ENCODE results near the gene ZNF407.

Gene ZNF407

GRCh38 chr18:74625157-74625556 lies 27.5 kb downstream of the ZNF407 start:
- DNase-seq (ENCODE audit: low read depth in 1 of 2, low spot score in 1 of 2), result no peak

DNA sequence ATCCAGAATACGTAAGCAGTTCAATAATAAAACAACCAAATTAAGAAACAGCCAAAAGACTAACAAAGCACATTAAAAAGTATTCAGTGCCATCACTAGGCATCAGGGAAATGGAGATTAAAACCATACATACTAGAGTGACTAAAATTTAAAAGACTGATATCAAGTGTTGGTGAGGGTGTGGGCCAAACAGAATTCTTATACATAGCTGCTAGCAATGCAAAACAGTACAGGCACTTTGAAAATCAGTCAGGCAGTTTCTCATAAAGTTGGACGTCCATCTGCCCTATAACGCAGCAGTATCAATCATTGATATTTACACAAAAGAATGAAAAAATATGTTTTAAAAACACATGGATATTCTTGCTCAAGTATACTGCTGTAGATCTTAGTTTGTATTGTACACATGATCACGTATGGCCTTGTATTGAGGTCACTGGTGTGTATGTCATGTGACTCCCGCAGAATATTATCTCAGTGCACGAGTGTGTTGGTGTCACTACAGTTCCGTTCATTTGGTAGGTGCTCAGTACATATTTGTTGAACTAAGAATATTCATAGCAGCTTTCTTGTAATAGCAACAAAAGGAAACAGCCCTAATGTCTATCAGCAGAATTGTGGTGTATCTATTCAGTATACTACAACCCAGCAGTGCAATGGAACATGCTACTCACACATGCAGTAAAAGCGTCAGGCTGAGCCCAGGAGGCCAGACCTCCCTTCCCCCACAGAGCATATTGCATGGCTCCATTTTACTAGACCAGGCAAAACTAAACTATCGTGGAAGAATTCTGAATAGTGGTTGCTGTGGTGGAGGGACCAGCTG lies 28.6 kb downstream of the ZNF407 start:
- no peak for DNase-seq (ENCODE audit: low read depth in 1 of 2, low spot score in 1 of 2)

DNA sequence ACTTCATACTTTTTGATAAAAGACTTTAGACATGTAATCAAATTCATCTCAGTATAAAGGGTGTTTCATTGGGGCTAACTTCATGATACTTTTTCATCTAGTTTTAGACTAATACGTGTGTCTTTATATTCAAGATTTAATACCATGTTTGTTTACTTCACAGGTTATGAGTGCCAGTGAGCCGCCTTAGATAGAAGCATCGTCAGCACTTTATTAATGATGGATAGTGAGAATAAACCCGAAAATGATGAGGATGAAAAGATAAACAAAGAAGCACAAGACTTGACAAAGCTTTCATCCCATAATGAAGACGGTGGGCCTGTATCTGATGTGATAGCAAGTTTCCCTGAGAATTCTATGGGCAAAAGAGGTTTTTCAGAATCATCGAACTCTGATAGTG lies 33.1 kb downstream of the ZNF407 start:
- DNase-seq (ENCODE audit: low read depth in 1 of 2, low spot score in 1 of 2), result no peak

GRCh38 chr18:74631212-74631611 lies 33.5 kb downstream of the ZNF407 start:
- no peak for DNase-seq (ENCODE audit: low read depth in 1 of 2, low spot score in 1 of 2)

DNA sequence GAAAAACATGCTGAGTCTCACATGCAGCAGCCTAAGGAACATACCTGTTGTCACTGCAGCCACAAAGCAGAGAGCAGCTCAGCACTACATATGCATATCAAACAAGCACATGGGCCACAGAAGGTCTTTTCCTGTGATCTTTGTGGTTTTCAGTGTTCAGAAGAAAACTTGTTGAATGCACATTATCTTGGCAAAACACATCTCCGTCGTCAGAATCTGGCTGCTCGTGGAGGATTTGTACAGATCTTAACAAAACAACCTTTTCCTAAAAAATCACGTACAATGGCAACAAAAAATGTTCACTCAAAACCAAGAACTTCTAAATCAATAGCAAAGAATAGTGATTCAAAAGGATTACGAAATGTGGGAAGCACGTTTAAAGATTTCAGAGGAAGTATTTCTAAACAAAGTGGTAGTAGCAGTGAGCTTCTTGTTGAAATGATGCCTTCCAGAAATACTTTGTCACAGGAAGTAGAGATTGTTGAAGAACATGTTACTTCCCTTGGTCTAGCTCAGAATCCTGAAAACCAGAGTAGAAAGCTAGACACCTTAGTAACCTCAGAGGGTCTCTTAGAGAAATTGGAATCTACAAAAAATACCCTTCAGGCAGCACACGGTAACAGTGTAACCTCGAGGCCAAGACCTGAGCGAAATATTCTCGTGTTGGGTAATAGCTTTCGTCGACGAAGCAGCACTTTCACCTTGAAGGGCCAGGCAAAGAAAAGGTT lies 34.1 kb downstream of the ZNF407 start:
- DNase-seq (ENCODE audit: low read depth in 1 of 2, low spot score in 1 of 2), result no peak

GRCh38 chr18:74632351-74632679 lies 34.6 kb downstream of the ZNF407 start:
- no peak for DNase-seq (ENCODE audit: low read depth in 1 of 2, low spot score in 1 of 2)

- DNase-seq (ENCODE audit: low read depth in 1 of 2, low spot score in 1 of 2), result no peak
Observed at GRCh38 chr18:74632856-74633255, 35.2 kb downstream of the ZNF407 start.

- no peak for DNase-seq (ENCODE audit: low read depth in 1 of 2, low spot score in 1 of 2)
Observed at GRCh38 chr18:74633652-74634352, 36.1 kb downstream of the ZNF407 start.

- DNase-seq (ENCODE audit: low read depth in 1 of 2, low spot score in 1 of 2), result no peak
Observed at GRCh38 chr18:74635224-74635975, 37.7 kb downstream of the ZNF407 start.

DNA sequence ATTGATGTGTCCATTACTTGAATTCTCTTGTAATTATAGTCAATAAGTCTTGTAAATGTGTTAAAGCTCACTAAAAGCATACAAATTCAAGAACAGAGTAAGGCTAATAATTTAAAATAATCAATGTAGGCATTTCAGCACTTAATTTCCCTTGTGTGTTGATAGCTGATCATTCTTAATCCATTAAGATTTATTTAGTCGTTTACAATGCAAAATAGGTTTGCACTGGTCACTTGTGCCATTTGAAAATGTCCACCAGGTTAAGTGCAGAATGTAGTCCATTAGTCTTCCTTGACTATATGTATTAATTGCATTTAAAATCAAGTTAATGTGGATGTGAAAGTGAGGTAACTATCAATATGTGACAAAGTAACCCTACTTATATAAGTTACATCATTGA lies 39.4 kb downstream of the ZNF407 start:
- no peak for DNase-seq (ENCODE audit: low read depth in 1 of 2, low spot score in 1 of 2)

DNA sequence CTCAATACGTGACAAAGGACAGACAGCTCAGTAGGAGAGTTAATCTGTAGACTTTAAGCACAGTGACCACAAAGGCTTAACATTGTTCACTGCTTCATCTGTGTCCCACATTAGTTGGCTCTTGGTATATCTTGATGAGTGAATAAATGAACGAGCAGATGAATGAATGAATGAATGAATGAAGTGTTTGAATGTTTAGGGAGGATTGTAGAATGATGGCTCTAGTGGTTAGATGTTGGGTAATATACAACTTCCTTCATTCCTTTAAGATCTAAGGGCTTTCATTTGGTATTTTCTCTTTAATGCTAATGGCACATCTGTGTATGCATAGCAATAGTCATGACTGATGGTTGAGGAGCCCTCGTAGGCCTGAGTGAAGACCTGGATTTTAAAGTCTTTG lies 40.5 kb downstream of the ZNF407 start:
- DNase-seq (ENCODE audit: low read depth in 1 of 2, low spot score in 1 of 2), result no peak

DNA sequence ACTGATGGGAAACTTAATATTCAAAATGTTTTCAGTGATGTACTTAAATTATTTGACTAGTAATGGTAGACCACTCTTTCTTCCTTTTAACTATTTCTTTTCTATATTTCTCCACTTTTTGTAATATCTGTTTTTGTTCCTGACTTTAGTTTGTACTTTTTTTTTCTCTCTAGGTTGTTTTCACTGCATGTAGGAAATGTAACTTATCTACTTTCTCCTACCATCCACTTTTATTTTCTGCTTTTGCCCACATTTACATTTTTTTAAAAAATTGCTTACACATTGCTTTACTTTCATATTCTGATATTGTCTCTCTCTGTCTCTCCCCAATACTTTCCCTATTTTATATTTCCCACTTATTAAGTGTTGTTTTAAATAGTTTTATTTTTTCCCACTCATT lies 47.0 kb downstream of the ZNF407 start:
- DNase-seq (ENCODE audit: low read depth in 1 of 2, low spot score in 1 of 2), result no peak

- DNase-seq (ENCODE audit: low read depth in 1 of 2, low spot score in 1 of 2), result no peak
Observed at GRCh38 chr18:74645679-74646078, 48.0 kb downstream of the ZNF407 start.

GRCh38 chr18:74651327-74652128 lies 53.9 kb downstream of the ZNF407 start:
- DNase-seq (ENCODE audit: low read depth in 1 of 2, low spot score in 1 of 2), result no peak

DNA sequence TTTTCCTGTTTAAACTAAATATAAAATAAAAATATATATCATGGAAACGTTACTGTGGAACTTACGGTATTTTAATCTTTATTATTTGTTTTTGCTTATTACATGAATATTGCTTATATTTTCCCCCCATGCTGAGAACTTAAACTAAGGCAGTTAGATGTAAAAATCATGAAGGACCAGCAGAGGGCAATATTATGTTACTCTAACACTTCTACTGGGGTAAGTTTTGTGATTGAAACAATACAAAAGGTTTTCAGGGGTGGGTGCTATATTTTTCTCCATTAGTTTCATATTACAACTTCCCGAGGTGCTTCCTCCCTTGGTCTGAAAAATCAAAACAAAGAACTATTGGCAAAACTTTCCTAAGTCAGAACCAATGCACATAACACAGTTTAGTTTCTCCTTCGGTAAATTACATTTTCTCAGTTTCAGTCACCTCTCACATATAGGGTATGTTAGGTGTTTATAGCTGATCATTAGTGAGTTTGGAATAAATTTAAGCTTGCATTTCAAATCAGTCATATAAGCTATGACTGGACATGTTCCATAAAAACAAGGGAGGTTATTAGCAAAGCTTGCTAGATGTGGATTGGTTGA lies 54.8 kb downstream of the ZNF407 start:
- DNase-seq (ENCODE audit: low read depth in 1 of 2, low spot score in 1 of 2), result no peak

- no peak for DNase-seq (ENCODE audit: low read depth in 1 of 2, low spot score in 1 of 2)
Observed at GRCh38 chr18:74654638-74655037, 57.0 kb downstream of the ZNF407 start.

DNA sequence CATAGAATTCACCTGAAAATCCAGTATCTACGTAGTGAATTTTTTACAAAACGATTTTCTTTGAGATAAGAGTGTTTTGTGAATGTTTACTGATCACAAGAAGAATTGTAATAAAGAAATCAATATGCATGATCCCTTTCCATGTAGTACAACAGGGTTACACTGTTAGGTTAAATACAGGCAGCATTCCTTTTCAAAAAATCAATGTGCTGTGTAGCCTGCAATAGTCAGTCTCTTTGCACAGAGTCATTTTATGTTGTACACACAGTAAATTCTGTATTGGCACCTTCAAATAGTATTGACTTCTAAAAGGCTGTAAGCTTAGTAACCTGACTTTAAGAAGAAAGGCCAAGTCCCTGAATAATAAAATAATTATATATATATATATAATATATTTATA lies 63.3 kb downstream of the ZNF407 start:
- no peak for DNase-seq (ENCODE audit: low read depth in 1 of 2, low spot score in 1 of 2)

DNA sequence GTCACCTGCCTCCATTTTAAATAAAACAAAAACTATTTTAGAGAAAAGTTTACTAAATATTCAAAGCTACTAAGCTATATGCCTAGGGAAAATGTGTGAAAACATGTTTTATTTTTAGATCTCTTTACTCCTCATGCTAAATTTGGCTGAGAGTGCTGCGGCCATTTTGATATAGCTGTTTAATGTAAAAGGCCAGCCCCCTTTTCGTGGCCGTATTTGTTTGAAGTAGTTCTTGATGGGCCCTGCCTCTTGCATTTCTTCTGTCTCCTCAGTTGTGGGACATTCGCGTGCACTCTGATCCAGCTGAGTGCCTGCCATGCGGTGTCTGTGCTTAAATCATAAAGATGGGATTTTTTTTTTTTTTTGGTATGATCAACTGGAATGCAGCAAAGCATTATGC lies 64.0 kb downstream of the ZNF407 start:
- DNase-seq (ENCODE audit: low read depth in 1 of 2, low spot score in 1 of 2), result no peak

DNA sequence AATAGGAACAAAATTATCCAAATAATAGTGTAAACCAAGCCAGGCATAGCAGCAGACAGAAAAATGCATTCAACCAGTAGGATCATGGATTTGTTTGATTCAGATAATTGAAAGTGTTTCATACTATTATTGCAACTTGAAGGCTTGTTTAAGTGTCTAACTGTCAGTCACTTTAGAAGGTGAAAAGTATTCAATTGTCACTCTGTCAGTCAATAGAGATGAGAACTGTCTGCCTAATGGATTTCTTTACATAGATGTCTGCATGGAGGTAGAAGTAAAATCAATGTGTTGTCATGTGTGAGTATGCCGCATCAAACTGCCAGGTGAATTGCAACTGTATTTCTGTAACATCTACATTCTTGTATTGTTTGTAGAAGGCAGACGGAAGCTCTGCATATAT lies 65.0 kb downstream of the ZNF407 start:
- DNase-seq (ENCODE audit: low read depth in 1 of 2, low spot score in 1 of 2), result no peak

- DNase-seq (ENCODE audit: low read depth in 1 of 2, low spot score in 1 of 2), result no peak
Observed at GRCh38 chr18:74665346-74665745, 67.7 kb downstream of the ZNF407 start.

Data from activated CD4-positive, alpha-beta T cell treated with anti-CD3 and anti-CD28 coated beads, Interleukin-2, amount 50 U/mL, for 24 hours (primary cell).